Body of pancreas (tissue), 4 donors: ENCODE measurements around the gene TIE1.

ENCODE experiments used
- CTCF ChIP-seq, 7 experiments: fragments of 450-650 bp in 4 of 7; fragments of 200-600 bp in 3 of 7; sonication (generic) in 3 of 7; IDR thresholded peaks; one replicate each; pipeline ENCODE4 v1.5.1; 2016 to 2019; ENCODE audit warnings: antibody characterized with exemption in 7 of 7
- POLR2A ChIP-seq, 3 donors: fragments of 450-650 bp; IDR thresholded peaks; one replicate each; pipeline ENCODE4 v1.6.1; 2016; ENCODE audit warnings: antibody characterized with exemption in 3 of 3, mild to moderate bottlenecking in 2 of 3

GRCh38 chr1:43345120-43345519 is 44.3 kb downstream of the TIE1 start:
- TF ChIP-seq CTCF (IDR thresholded peaks at IDR 0.05) (no peak), POLR2A (IDR thresholded peaks at IDR 0.05) (no peak)
